SH-SY5Y (cell line): ENCODE data around the gene PPP2R5C.

Source experiments
- GATA2 ChIP-seq: IDR thresholded peaks from 2 replicates; pipeline ENCODE4 v1.6.1; 2011; ENCODE audit warnings: mild to moderate bottlenecking, low read depth, low read length
- GATA3 ChIP-seq: IDR thresholded peaks from 2 replicates; pipeline ENCODE4 v1.6.1; 2011; ENCODE audit warnings: low read depth, mild to moderate bottlenecking, low read length, moderate library complexity

GRCh38 chr14:101732118-101732517, 29.4 kb upstream of the PPP2R5C start:
- TF ChIP-seq GATA2 (no peak), GATA3 (no peak)
